ENCODE results near the gene SERPIND1.

The SERPIND1 gene

DNA sequence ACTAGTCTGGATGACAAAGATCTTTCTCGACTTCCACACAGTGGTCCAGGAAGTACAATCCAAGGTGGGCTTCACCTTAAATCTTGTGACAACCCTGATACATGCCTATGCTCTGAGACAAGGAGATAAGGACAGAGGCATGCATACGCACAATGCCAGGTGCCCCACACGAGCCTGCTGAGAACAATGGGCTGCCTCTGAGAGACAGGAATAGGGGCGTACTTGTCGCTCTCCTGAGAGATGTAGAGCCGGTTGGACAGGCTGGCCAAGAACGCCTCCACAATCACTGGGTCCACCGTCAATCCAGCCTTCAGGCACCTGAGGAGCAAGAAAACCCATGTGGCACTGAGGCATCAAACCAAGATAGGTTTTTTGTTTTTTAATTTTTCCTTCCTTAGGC is 25.5 kb downstream of the SERPIND1 start:
- H3K4me3 ChIP-seq (ENCODE audit: control insufficient read depth, low read depth, low read length), result no peak overlapping the region
- no peak for DNase-seq (ENCODE audit: low read depth)
- TF ChIP-seq, protein P1, sequence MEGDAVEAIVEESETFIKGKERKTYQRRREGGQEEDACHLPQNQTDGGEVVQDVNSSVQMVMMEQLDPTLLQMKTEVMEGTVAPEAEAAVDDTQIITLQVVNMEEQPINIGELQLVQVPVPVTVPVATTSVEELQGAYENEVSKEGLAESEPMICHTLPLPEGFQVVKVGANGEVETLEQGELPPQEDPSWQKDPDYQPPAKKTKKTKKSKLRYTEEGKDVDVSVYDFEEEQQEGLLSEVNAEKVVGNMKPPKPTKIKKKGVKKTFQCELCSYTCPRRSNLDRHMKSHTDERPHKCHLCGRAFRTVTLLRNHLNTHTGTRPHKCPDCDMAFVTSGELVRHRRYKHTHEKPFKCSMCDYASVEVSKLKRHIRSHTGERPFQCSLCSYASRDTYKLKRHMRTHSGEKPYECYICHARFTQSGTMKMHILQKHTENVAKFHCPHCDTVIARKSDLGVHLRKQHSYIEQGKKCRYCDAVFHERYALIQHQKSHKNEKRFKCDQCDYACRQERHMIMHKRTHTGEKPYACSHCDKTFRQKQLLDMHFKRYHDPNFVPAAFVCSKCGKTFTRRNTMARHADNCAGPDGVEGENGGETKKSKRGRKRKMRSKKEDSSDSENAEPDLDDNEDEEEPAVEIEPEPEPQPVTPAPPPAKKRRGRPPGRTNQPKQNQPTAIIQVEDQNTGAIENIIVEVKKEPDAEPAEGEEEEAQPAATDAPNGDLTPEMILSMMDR (conservative IDR thresholded peaks at IDR 0.05; ENCODE audit: control insufficient read depth, insufficient read depth, low read depth, low read length), result no peak

- TF ChIP-seq, protein P1 (conservative IDR thresholded peaks at IDR 0.05; ENCODE audit: control insufficient read depth, insufficient read depth, low read depth, low read length), result no peak
Measured at GRCh38 chr22:20802452-20802851, 28.5 kb downstream of the SERPIND1 start.

DNA sequence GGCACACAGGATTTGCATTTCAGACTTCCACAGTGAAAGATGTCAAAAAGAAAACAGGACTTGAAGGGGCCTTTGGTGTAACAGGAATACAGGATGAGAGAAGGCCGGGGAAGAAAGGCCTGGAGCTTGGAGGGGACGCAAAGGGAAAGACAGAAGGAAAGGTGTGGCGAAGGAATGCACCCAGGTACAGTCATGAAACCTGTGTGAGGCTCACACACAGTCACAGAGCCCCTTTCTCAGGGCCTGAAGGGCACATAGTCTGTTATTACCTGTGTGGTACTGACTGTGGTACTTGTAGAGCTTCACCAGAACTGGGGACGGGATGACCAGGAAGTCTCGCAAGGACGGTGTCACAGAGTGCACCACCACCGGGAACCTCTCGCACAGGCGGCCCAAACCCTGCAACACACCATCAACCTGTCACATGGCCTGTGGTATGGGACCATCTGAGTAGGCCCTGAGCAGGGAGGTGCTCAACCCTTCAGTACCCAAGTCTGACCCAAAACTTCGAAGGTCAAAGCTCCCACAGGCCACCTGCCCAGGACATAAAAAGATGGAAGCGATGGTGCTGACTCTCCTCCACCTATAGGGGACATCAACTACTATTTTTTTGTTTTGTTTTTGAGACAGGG is 29.1 kb downstream of the SERPIND1 start:
- TF ChIP-seq, protein P1 (conservative IDR thresholded peaks at IDR 0.05; ENCODE audit: control insufficient read depth, insufficient read depth, low read depth, low read length), result no peak

More at GRCh38 chr22:20802452-20802851, 28.5 kb downstream of the SERPIND1 start:
- no peak for DNase-seq (ENCODE audit: low read depth)
- H3K4me3 ChIP-seq (ENCODE audit: control insufficient read depth, low read depth, low read length), result no peak overlapping the region

DNA sequence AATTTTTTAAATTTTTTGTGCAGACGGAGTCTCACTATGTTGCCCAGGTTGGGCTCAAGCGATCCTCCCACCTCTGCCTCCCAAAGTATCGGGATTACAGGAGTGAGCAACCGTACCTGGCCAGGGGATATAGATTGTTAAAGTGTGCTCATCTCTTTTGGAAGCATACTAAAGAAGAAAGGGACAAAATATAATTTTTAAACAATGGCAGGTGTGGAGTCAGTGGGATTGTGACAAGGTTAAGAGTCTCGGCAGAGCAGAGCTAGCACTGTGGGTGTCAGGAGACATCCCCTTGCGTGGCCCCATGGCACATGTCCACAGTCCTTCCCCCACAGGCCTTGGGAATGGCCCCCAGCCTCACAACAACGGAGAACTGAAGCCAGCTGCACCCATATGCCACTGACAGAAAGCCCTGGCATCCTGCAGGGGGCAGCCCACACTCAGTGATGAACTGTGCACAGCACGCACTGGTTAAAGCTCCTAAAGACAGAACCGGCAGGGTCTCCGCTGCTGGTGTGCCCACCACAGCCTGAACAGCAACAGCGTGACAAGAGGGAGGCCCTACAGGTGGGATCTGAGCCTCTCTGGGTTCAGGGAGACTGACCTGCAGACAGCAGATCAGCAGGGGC is 29.9 kb downstream of the SERPIND1 start:
- peak; percentile 41 for DNase-seq (ENCODE audit: low read depth)
- TF ChIP-seq, protein P1 (conservative IDR thresholded peaks at IDR 0.05; ENCODE audit: control insufficient read depth, insufficient read depth, low read depth, low read length), result peak; percentile 51
- no peak overlapping the region for H3K4me3 ChIP-seq (ENCODE audit: control insufficient read depth, low read depth, low read length)

More for the DNA sequence above, 29.1 kb downstream of the SERPIND1 start:
- H3K4me3 ChIP-seq (ENCODE audit: control insufficient read depth, low read depth, low read length), result no peak overlapping the region
- no peak for DNase-seq (ENCODE audit: low read depth)

- H3K4me3 ChIP-seq (ENCODE audit: control insufficient read depth, low read depth, low read length), result no peak overlapping the region
- no peak for DNase-seq (ENCODE audit: low read depth)
- TF ChIP-seq, protein P1 (conservative IDR thresholded peaks at IDR 0.05; ENCODE audit: control insufficient read depth, insufficient read depth, low read depth, low read length), result no peak
Measured at GRCh38 chr22:20804650-20805049, 30.7 kb downstream of the SERPIND1 start.

DNA sequence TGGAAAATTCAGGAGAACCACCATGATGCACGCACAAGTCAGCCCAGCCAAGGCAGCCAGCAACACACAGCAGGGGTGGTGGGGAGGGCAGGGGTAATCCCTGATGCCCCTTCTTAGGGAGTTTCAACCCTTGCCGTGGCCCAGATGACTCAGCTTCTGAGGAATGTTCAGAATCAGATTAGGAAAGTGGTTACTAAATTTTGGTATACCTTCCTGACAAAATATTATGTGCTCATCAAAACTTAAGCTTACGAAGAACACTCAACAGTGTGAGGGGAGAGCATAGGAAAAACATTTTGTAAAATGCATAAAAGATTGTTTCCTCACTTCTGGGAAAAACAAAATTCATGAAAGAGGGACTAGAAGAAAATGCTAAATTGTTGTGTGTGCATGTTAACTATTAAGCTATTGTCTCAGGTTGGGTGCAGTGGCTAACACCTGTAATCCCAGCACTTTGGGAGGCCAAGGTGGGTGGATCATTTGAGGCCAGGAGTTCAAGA is 32.1 kb downstream of the SERPIND1 start:
- DNase-seq (ENCODE audit: low read depth), result peak; percentile 22
- TF ChIP-seq, protein P1 (conservative IDR thresholded peaks at IDR 0.05; ENCODE audit: control insufficient read depth, insufficient read depth, low read depth, low read length), result no peak
- H3K4me3 ChIP-seq (ENCODE audit: control insufficient read depth, low read depth, low read length), result no peak overlapping the region
